PC-3 (cell line): ENCODE data around the gene HAPLN3.

Experiments used
- CTCF ChIP-seq: fragments of 300-600 bp; sonication (generic); conservative IDR thresholded peaks from 2 replicates; pipeline ENCODE4 v1.5.1; 2017; ENCODE audit warnings: antibody characterized with exemption, low read depth, mild to moderate bottlenecking, low read length
- EZH2phosphoT487 ChIP-seq: fragments of 300-600 bp; sonication (generic); IDR thresholded peaks from 2 replicates; pipeline ENCODE4 v1.6.1; 2018; ENCODE audit warnings: mild to moderate bottlenecking, antibody characterized with exemption, low read length, borderline replicate concordance

GRCh38 chr15:88894348-88894818, 961 bp downstream of the HAPLN3 start:
- TF ChIP-seq EZH2phosphoT487 (no peak), CTCF (peak; percentile 85)
